Activated gamma-delta T cell treated with Interleukin-2 at 50 U/mL for 16 hours (primary cell): ENCODE data around the gene NADK2.

ENCODE experiments used
- DNase-seq: peaks from one replicate; pipeline ENCODE4 v3.0.0-alpha.2; 2020

NADK2 gene

DNA sequence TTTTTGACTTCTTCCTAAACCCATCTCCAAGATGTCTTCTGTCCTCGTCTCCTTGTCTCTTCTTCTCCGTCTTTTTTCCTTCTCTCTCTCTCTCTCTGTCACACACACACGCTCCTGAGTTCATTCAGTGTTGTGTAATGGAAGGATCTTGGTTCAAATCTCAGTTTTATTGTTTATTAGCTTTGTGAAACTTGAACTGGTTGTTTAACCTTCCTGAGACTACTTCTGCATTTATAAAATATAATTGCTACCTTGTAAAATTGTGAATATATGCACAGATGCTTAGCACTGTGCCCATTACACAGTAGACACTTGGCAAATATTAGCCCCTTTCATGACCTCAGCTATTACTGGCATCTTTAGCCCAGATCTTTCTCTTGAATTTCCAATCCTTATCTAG, 2.4 kb upstream of the NADK2 start:
- no peak for DNase-seq

DNA sequence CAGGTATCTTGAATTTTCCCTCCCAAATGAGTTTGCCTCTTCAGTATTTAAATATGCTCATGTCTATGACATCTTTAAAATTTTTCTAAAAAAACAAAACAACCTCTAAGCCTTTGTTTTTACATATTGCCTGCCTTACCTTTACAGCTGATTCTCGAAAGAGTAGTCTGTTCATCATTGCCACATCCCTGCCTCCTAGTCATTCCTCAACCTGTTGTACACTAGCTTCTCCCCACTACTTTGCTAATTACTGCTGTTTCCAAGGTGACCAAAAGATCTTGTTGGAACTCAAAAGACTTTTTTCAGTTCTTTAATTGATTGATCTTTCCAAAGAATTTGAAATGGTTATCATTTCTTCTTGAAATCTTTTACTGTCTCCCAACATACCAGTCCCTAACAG, 1.9 kb upstream of the NADK2 start:
- DNase-seq: no peak

DNA sequence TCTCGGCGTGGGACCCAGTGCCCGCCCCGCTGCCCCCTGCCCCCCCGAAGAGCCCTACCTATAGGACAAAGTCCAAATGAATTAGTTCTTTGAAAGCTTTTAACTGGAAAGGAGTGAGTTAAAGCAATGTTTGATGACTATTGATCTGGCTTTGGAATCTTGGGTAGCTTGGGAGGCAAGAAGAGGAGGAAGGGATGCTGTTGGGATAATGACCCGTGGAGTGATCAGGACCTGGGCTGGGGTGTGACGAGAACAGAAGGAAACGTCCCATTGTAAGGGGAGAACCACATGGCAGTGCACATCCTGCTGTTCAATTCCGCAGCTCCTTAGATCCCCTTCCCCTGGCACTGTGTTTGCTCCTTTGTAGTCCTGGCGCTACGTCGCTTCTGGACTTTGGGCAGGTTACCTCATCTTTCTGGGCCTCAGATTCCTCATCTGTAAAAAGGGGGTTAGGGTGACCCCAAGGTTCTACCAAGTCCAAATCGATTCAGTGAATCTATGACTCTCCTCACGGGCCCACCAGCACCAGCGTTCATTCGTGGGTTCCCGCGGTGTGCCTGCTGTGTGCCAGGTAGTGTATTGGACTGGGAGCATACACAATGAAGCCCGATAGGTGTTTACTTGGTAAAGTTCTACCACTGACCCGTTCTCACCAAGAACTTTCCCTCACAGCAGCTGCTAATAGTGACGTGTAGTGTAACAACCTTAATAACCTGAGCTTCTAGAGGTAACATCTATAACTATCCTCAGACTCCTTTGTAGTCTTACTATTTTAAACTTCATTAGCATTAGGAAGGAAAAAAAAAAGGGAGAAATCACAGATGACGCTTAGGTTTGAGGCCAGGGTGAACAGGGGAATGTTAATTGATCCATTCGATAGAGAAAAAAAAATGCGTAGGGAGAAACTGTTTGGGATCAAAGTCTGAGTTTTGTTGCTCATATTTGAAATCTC, 1.1 kb upstream of the NADK2 start:
- DNase-seq: no peak

DNA sequence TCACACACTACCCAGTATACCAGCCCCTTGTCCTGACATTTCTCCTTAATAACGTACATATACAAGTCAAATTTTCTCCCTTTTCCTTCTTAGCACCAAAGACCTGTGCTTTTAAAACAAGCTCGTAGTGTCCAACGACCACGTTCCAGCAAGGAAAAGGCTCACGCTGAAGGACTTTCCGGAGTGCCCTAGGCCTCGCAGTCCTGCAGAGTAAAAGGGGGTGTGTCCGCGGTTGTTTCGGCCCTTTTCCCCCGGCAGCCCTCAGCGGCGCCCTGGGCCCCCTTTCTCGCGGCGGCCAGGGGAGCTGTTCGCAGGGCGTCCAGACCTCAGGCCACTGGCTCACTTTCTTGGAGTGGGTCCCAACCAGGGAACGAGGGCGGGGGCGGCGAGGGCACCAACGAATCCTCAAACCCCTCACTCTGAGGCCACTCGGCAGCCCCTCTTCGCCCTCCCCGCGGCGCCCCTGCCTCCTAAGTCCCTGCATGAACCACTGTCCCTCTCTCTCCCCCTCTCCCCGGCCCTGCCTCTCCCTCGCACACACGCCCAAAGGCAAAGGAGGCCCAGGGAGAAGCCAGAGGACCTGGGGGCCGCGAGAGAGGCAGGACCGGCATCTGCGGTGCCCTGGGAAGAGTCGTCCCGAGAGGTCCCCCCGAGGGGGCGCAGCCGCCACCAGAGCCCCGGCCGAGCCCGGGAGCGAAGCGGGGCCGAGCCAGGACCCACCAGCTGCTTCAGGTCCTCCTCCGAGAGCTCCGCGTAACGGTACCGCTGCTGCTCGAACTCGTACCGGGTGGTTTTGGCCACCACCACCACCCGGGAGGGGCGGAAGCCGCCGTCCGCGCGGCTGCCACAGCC, 720 bp downstream of the NADK2 start:
- peak; percentile 36 for DNase-seq

DNA sequence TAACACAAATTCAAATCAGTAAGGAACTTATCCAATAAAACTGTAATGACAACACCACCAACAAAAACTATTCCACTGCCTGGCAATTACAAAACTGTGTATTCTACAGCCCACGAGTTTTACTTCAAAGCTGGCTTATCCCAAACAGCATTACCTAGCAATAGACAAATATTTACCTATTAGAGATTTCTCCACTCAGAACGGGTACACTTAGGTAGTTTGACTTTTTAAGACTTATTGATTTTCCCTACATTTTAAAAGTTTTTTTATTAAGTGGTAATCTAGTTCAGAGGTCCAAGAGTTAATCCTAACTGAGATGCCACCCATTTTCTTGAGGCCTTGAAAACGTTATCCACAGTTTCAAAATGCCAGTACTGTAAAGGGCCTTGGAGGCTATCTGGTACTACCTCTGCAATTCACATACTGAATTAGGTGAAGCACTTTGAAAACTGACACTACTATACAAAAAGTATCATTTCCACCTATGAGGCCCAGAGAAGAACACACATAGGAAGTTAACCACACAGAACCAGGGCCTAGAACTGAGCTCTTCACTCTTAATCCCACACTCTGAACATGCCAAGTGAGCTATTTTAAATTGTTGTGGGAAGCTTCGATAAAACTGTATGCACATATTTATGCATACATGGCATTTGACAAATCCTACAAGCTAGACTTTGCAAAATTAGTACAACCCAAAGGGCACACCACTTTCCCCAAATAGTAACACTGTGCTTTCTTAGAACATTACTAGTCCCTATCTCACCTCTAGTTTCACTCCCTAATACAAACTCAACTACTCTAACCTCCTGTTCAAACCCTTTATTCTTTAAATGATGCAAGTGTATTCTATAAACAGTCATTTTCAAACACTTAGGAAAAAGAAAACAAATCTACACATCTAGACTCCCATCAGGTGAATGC, 2.1 kb downstream of the NADK2 start:
- DNase-seq: no peak

DNA sequence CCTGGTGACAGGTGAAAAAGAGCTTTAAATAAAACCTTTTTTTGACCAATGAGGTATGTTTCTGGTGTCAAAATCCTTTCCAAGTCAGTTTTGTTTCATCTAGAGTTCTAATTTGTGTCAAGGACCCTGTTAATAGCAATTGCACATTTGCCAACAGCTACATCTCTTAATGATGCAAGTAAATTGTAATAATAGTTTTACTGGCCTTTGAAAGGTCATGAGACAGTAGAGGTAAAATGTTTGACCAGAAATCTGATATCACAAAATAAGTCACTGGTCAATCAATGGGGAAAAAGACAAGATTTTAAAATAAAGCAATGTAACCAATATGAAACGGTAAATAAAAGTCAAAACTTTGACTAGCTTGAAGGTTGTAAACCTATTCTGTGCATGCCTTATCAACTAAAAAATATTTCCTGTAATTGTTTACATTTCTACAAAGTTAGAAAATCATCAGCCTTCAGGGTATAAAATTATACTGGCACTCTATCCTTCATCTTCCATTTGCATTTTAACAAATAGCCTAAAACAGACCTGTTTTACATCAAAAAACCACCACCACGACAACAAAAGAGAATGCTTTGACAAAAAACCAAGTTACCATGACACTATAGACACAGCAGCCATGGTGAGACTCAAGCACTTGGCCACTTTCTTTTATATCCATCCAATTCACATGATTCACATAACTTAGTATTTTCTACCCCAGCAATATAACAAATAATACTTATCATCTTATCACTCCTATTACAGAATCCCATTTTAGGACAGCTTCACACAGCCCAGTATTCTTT, 3.0 kb downstream of the NADK2 start:
- DNase-seq: no peak

DNA sequence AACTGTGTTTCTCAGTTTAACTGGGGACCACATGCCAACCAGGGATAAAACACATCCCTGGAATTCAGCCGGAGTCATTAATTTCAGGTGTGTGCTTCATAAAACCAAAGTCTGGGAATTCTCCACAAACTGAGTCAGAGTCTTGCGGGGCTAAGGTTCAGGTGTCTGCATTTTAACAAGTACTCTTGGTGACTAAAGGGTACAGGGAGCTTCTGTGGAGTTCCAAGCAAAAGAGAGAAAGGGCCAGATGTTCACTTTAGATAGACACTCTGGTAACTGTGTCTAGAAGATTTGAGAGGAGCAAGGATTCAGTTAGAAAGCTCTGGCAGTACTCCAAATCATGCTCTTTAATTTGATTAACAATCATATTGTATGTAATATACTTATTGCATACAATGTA, 4.0 kb downstream of the NADK2 start:
- no peak for DNase-seq

DNA sequence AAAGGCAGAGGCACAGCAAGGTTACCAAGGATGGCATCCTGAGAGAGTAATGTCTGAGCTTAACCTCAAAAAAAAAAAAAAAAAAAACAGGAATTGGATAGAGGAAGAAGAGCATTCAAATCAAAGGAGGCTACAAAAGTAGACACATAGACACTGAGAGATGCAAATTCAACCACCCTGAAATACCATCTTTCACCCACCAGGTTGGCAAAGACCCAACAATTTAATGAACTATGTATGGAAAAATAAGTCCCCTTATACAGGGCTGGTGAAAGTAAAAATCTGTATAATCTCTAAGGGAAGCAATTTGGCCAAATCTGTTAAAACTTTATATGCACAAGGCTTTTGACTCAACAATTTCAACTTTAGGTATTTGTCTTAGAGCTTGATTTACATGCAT, 4.9 kb downstream of the NADK2 start:
- no peak for DNase-seq

DNA sequence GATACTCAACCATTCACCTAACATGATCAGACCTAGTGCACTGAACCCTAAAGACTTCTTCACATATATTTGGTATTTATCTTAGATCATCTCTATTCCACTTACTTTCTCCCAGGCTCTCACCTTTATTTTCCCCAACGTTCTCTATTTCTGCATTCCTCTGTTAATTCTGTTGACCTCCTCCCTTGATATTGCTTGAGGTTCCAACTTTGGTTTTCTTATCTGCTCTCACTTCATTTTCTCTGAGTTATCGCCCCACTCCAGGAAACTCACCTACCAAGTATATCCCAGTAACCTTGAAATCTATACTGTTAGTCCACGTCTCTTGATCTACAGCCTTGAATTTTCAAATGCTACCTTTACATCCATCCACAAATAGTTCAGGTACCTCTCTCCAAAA, 9.2 kb downstream of the NADK2 start:
- DNase-seq: no peak

DNA sequence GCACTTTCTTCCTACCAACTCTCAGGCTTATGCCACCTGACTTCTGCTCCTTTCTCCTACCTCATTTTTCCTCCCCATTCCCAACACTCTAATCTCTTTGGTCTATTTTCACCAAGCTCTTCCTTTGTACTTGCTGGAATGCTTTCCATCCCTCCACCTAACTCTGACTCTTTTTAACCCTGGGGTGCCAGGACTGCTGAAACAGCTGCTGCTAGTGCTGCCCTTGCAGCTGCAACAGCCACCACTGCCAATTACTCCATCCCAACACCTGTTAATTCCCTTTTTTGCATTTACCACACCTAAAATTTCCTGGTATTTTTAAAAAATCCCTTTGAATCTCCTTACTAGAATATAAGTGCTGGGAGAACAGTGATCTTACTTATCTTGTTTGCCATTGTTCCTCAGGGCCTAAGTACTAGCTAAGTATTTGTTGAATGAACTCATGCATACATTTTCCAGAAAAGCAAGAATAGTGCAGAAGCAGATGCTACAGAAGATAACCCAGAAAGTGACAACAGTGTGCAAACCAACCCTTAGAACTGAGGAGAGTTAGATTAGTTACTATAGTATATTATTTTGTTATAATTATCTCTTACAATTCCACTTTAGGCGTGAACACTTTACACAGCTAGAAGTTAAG, 11.5 kb downstream of the NADK2 start:
- no peak for DNase-seq

DNA sequence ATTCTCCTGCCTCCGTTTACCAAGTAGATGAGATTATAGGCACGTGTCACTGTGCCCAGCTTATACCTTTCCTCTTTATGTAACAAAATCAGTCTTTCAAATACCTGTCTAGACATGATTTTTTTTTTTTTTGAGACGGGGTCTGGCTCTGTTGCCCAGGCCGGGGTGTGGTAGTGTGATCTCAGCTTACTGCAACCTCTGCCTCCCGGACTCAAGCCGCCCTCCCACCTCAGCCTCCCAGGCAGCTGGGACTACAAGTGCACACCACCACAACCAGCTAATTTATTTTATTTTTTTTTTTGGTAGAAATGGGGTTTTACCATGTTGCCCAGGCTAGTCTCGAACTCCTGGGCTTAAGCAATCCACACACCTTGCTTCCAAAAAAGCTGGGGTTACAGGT, 13.2 kb downstream of the NADK2 start:
- no peak for DNase-seq

DNA sequence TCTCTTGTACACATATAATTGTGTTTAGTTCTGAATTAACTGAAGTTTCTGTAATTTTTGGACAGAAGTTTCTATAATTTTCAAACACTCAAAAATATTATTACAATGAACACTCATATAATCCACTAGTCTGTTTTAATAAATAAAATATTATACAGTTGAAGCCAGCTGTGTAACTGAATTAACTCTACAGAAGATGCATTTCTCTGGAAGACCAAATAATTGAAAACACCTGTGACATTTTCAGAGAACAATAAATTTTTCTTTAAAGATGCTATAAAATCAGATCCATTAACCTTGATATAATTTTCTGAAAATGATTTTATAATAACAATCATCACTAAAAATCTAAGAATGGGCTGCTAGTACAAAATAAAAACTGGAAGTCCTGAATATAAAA, 14.7 kb downstream of the NADK2 start:
- DNase-seq: no peak

DNA sequence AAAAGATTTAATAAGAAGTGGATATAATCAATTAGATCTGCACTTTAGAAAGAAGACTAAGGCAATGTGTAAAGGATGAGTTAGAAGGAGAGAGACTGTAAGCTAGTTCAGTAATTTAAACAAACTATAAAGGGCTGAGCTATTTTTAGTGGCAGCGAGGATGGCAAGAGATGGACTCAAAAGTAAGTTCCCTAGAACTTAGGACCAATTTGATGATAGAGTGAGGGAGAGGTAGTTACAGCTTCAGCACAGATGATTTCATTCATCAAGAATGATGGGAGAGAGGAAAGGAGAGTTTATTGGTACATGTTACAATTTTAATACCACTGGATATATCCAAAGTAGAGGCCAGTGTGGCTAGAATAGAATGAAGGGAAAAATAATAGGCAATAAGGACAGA, 19.1 kb downstream of the NADK2 start:
- no peak for DNase-seq

DNA sequence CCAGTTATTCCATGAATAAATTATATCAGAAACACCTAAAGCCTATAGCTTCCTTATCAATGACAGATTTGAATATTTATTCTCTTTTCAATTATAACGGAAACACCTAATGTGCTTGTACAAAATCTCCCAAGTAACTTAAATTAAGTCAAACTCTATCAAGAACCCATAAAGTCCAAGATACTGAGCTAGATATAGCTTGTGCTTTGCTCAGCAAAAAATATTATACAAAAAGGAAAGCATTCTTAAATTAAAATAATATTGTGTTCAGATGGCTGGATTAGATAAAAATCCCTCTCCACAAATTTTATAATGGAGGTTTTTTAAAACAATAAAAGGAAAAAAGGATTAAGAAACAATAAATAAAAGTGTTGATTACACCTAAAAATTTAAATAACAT, 23.7 kb downstream of the NADK2 start:
- no peak for DNase-seq

DNA sequence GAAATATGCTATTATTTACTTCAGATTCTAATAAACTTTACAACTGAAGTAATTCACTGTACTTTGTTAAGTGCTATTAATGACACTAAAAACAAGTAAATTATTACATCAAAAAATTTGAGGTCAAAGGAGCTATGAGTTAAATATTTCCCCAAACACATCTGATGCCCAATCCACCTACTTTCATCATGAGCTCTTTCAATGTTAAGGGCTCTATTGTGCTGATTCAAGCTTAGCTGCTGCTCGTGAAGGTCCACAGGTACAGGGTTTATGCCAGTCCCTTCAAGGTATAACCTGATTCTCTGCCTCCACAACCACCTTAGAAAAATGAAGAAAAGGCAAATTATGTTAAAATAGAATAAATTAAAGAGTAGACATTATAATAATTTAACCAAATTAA, 24.2 kb downstream of the NADK2 start:
- DNase-seq: no peak

DNA sequence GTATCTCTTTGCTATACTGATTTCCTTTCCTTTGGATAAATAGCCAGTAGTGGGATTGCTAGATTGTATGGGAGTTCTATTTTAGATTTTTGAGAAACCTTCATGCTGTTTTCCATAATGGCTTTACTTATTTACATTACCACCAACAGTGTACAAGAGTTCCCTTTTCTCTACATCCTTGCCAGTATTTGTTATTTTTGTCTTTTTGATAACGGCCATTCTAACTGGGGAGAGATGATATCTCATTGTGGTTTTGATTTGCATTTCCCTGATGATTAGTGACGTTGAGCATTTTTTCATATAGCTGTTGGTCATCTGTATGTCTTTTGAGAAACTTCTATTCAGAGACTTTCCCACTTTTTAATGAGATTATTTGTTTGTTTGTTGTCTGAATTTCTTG, 25.8 kb downstream of the NADK2 start:
- no peak for DNase-seq

DNA sequence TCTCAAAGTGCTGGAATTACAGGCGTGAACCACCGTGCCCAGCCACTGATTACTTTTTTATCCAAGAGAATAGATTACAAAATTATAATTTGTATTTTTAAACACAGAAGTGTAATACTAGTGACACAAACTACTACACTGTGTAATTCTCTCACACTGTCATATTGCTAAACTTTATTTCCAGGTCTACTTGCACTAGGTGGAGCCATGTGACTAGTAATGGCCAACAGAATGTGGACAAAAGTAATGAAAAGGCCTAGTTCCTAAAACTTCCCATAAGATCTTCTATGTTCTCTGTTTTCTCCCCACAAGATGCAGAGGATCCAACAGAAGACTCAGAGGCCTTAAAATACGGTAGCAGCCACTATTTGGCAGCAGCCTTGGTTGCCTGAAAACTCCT, 27.3 kb downstream of the NADK2 start:
- no peak for DNase-seq

DNA sequence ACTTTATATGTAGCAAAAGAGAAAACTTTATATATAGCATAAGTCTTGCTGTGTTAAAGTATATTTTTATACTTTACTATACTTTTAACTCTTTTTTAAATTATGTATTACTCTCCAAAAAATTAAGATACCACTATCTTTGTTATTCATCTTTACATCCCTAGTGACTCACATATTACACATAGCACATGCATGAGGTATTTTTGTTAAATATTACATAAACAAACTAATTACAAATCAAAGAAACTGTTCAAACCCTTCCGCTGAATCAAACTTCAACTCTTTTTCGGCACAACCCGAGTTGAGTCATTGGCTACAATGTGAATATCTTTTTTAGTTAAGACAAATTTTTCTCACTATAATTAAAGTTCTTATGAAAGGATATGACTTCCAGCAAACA, 32.1 kb downstream of the NADK2 start:
- no peak for DNase-seq

DNA sequence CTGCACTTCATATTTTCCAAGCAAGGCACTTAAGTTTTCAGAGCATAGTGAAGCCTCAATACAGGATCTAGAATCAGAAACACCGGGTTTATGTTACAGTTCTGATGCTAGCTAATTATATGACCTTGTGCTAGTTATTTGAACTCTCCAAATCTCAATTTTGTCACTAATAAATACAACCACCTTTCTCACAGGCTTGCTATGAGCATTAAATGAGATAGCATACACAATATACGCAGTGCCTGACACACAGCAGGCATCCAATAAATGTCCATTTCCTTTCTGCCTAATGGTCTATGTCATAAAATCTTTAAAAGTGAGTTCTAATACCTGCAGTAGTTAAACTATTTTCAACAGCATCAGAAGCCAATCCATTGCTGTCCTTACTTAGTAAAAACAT, 32.9 kb downstream of the NADK2 start:
- DNase-seq: no peak

DNA sequence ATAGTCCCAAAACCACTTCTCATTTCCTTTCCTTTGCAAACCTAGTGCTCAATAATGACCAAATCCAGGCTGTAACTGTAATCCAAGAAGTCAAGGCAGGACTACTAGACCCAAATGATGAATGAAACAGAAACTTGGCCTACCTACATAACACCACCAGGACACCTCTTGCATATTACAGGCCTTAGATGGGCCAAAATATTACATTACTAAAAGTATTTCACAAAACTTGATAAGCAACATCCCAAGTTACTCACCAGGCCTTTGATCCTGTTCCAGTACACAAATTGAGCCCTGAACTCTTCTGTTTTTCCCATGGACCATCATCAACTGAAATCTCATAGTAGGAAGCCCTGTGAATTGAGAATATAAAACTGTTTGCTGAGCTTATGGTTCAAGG, 34.8 kb downstream of the NADK2 start:
- DNase-seq: no peak

DNA sequence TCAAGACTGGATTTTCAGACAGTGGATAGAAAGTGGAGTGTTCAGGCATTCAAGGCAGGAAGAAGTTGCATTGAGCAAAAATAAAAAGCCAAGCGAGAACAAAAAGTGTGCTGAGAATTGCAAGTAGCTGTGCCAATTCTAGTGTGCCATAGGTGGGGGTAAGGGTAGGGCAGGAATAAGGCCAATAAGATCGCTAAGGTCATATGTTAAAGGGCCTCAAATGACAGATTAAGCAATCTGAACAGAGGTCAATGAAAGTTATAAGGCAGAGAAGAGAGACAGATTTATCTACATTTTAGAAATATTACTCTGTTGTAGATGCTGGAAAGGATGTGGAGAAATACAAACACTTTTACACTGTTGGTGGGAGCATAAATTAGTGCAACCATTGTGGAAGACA, 36.4 kb downstream of the NADK2 start:
- DNase-seq: no peak

DNA sequence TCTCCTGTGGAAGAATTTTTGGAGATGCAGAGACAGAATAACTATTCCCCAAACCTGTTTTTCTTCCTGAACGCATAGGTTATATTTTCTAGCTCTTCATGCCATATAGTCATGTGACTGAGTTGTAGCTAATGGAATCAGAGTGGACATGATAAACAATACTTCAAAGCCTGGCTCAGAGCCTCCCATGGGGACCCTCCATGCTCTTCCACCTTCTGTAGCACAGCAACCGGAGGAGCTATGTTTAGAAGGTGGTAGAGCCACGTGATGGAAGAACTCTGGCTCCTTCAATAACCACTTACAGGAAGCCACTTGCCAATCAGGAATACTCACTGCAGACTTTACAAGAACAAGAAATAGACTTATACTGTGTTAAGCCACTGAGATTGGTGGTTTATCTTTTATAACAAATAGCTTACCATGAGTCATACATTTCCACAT, 39.2 kb downstream of the NADK2 start:
- no peak for DNase-seq
